OCI-LY3 (cell line): ENCODE measurements around the gene AUTS2.

Experiments
- H2AFZ ChIP-seq: fragments of 200-600, 300-600 bp; shearing (Covaris generic); 2 replicates; pipeline ENCODE4 v1.6.0; 2014; ENCODE audit warnings: antibody characterized with exemption, low read depth, low read length
- H3K27ac ChIP-seq: fragments of 200-600, 300-600 bp; sonication (generic); 2 replicates; pipeline ENCODE4 v1.5.1; 2014; ENCODE audit warnings: mild to moderate bottlenecking, low read length, moderate library complexity, mixed read lengths
- H3K27me3 ChIP-seq: fragments of 200-600, 300-600 bp; sonication (generic); 2 replicates; pipeline ENCODE4 v1.6.1; 2014; ENCODE audit warnings: low read depth, low read length, mixed read lengths
- H3K36me3 ChIP-seq: fragments of 200-600, 300-600 bp; sonication (generic); replicated peaks from 2 replicates; pipeline ENCODE3; 2014; ENCODE audit warnings: low read depth, low read length, mixed read lengths
- H3K4me1 ChIP-seq: fragments of 300-600, 200-600 bp; sonication (generic); 2 replicates; pipeline ENCODE4 v1.6.1; 2014; ENCODE audit warnings: low read length, mixed read lengths
- H3K4me2 ChIP-seq: fragments of 200-600, 300-600 bp; sonication (generic); 2 replicates; pipeline ENCODE4 v1.6.1; 2014; ENCODE audit warnings: low read length, mixed read lengths
- H3K4me3 ChIP-seq: fragments of 300-600, 200-600 bp; sonication (generic); 2 replicates; pipeline ENCODE4 v1.5.1; 2014; ENCODE audit warnings: antibody characterized with exemption, mild to moderate bottlenecking, low read length, moderate library complexity
- H3K79me2 ChIP-seq: fragments of 300-600, 200-600 bp; shearing (Covaris generic); 2 replicates; pipeline ENCODE4 v1.6.1; 2014; ENCODE audit warnings: mild to moderate bottlenecking, low read length, mixed read lengths
- H3K9ac ChIP-seq: fragments of 300-600, 200-600 bp; shearing (Covaris generic); 2 replicates; pipeline ENCODE4 v1.6.0; 2014; ENCODE audit warnings: mild to moderate bottlenecking, low read length, moderate library complexity
- H3K9me3 ChIP-seq: fragments of 200-600, 300-600 bp; shearing (Covaris generic); 2 replicates; pipeline ENCODE4 v1.6.1; 2014; ENCODE audit warnings: low read length, mixed read lengths; ENCODE audit not compliant: insufficient read depth
- H4K20me1 ChIP-seq: fragments of 200-600, 300-600 bp; sonication (generic); 2 replicates; pipeline ENCODE4 v1.6.1; 2016; ENCODE audit warnings: low read length, mixed read lengths; ENCODE audit not compliant: insufficient read depth
- EZH2phosphoT487 ChIP-seq: fragments of 200-600 bp; shearing (Covaris generic); IDR thresholded peaks from 2 replicates; pipeline ENCODE4 v1.6.1; 2018; ENCODE audit warnings: antibody characterized with exemption, mixed run types, low read depth
- TF ChIP-seq, protein P1 (sequence below): fragments of 200-600, 300-600 bp; sonication (generic); IDR thresholded peaks from 2 replicates; pipeline ENCODE4 v1.5.1; 2014; ENCODE audit warnings: antibody characterized with exemption, low read length, low read depth

The AUTS2 gene

DNA sequence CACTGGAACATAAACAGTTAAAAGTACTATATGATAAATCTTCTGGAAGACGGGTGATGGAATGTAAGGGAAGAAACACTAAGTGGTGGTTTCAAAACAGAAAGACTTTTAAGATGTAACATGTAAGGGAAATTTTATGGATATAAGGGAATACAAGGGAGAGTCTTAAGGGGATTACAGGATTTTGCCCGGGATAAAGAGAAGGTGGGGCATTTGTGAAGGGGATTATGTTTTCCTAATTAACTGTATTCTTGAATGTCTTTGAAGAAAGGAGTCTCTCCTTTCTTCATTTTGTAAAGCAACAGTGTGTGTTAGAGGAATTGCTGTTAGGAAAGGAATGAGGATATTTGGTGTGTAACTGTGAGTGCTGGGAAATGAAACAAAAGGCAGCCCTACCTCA, 745.2 kb downstream of the AUTS2 start:
- H3K9ac ChIP-seq, result no peak overlapping the region
- H2AFZ ChIP-seq, result no peak overlapping the region
- no peak overlapping the region for H3K4me2 ChIP-seq
- TF ChIP-seq, protein P1, sequence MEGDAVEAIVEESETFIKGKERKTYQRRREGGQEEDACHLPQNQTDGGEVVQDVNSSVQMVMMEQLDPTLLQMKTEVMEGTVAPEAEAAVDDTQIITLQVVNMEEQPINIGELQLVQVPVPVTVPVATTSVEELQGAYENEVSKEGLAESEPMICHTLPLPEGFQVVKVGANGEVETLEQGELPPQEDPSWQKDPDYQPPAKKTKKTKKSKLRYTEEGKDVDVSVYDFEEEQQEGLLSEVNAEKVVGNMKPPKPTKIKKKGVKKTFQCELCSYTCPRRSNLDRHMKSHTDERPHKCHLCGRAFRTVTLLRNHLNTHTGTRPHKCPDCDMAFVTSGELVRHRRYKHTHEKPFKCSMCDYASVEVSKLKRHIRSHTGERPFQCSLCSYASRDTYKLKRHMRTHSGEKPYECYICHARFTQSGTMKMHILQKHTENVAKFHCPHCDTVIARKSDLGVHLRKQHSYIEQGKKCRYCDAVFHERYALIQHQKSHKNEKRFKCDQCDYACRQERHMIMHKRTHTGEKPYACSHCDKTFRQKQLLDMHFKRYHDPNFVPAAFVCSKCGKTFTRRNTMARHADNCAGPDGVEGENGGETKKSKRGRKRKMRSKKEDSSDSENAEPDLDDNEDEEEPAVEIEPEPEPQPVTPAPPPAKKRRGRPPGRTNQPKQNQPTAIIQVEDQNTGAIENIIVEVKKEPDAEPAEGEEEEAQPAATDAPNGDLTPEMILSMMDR, result no peak
- no peak for TF ChIP-seq EZH2phosphoT487
- no peak overlapping the region for H3K4me3 ChIP-seq
- no peaks in the 10 kb centered on the region for H3K9me3 ChIP-seq
- H3K79me2 ChIP-seq, result no peaks in the 10 kb centered on the region
- H3K27ac ChIP-seq, result no peak overlapping the region
- H3K36me3 ChIP-seq, result no peaks in the 10 kb centered on the region
- no peaks in the 10 kb centered on the region for H3K27me3 ChIP-seq
- peaks cover 3% of the 10 kb centered on the region; the same call in 1 of the 2 replicates for H3K4me1 ChIP-seq
- no peaks in the 10 kb centered on the region; the same call in 1 of the 2 replicates for H4K20me1 ChIP-seq

DNA sequence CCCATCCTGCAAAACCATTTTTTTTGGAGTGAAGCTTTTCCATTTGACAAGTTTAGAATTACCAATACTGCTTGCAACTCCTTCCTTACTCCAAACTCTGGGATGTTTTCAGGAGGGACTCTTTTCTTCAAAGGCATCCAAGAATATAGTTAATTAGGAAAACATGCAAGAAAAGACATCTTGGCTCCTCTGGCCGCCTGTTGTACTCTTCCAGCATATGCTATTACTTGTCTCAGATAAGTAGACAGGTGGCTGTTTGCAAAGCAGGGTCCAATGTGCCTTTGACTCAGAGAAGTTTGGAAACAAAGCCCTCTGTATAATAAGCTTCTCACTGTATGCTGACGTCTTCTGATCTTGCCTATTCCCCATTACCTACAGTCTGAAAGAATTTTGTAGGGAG, 746.5 kb downstream of the AUTS2 start:
- H3K9me3 ChIP-seq, result no peaks in the 10 kb centered on the region
- peaks cover 3% of the 10 kb centered on the region; the same call in 1 of the 2 replicates for H3K4me1 ChIP-seq
- H3K9ac ChIP-seq, result no peak overlapping the region
- no peaks in the 10 kb centered on the region for H3K79me2 ChIP-seq
- TF ChIP-seq, protein P1, result no peak
- TF ChIP-seq EZH2phosphoT487, result no peak
- no peak overlapping the region for H3K4me3 ChIP-seq
- H4K20me1 ChIP-seq, result no peaks in the 10 kb centered on the region; the same call in 1 of the 2 replicates
- no peak overlapping the region for H3K27ac ChIP-seq
- no peaks in the 10 kb centered on the region for H3K27me3 ChIP-seq
- H3K36me3 ChIP-seq, result no peaks in the 10 kb centered on the region
- no peak overlapping the region for H2AFZ ChIP-seq
- H3K4me2 ChIP-seq, result no peak overlapping the region

DNA sequence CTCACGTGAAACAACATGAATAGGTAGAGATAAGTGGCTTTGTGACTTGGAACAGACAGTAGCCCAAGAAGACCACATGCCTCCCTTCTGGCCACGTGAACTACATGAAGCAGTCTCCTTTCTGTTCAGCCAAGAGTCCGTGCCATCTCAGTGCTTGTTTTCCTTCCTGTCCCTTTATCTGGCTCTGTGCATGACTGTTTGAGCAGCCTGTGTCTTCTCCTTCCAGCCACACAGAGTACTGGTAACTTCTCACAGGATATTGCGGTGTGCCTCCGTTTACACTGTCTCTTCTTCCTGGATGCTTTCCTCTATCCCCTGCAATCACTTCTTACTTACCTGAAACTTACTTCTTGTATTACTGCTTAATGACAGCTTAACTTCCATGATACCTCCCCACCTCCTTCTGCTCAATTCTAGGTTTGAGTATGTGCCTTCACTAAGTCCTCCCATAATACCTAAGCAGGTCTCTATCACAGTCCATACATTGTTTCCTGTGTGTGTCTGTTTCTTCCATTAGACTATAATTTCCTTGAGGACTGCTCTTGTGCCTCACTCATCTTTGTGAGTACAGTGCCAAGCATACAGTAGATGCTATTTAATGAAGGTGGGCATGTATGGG, 748.7 kb downstream of the AUTS2 start:
- Histone ChIP-seq H4K20me1 (no peaks in the 10 kb centered on the region; the same call in 1 of the 2 replicates), H3K79me2 (no peaks in the 10 kb centered on the region), H3K9me3 (no peaks in the 10 kb centered on the region), H3K36me3 (no peaks in the 10 kb centered on the region), H3K9ac (no peak overlapping the region), H3K4me2 (no peak overlapping the region), H2AFZ (no peak overlapping the region), H3K27ac (no peak overlapping the region), H3K27me3 (no peaks in the 10 kb centered on the region), H3K4me3 (no peak overlapping the region), H3K4me1 (peaks cover 3% of the 10 kb centered on the region; the same call in 1 of the 2 replicates)
- TF ChIP-seq, protein P1, result no peak
- no peak for TF ChIP-seq EZH2phosphoT487

DNA sequence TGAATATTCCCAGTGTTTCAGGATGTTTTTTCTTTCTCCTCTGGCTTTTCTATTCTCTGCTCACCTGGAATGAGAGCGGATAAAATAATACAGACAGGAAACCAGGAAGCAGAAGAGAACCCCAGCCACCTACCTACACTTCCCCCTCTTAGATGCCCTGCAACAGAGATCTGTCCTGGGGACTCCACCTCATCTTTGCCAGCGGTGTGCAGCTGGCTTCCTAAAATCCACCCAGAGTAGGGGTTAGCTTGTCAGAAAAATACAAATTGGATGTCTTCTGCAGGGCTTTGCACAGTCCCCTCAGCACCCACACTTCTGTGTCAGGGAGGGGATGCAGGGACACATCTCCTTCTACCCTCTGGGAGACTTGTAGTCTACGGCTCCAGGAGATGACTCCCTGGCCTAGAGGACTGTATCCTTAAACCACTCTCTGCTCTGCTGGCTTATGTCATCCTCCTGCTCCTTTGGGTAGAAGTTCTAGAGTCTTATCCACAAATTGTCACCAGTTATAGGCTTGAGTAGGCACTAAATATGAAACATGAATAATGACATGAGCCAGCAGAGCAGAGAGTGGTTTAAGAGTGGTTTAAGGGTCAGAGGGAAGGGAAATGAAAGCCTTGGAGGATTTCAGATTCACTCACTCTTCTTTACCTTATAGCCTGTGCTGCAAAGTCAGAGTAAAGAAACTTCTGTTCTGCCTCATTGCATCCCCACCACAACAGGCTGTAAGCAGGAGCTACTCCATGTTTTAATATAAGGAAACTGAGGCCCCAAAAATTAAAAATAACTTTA, 749.4 kb downstream of the AUTS2 start:
- Histone ChIP-seq H3K4me3 (no peak overlapping the region), H2AFZ (no peak overlapping the region), H3K4me1 (peaks cover 3% of the 10 kb centered on the region; the same call in 1 of the 2 replicates), H4K20me1 (no peaks in the 10 kb centered on the region; the same call in 1 of the 2 replicates), H3K9ac (no peak overlapping the region), H3K27ac (no peak overlapping the region), H3K27me3 (no peaks in the 10 kb centered on the region), H3K9me3 (no peaks in the 10 kb centered on the region), H3K4me2 (no peak overlapping the region), H3K36me3 (no peaks in the 10 kb centered on the region), H3K79me2 (no peaks in the 10 kb centered on the region)
- TF ChIP-seq, protein P1, result no peak
- no peak for TF ChIP-seq EZH2phosphoT487
